PC-3 (cell line): ENCODE measurements around the gene IDH3A.

ENCODE experiments used
- CTCF ChIP-seq: fragments of 300-600 bp; sonication (generic); conservative IDR thresholded peaks from 2 replicates; pipeline ENCODE4 v1.5.1; 2017; ENCODE audit warnings: antibody characterized with exemption, low read depth, mild to moderate bottlenecking, low read length
- EZH2 ChIP-seq: fragments of 300-600 bp; sonication (generic); IDR thresholded peaks from one replicate; pipeline ENCODE4 v1.6.1; 2017; ENCODE audit warnings: antibody characterized with exemption, mild to moderate bottlenecking, low read length; ENCODE audit not compliant: unreplicated experiment
- EZH2phosphoT487 ChIP-seq: fragments of 300-600 bp; sonication (generic); IDR thresholded peaks from 2 replicates; pipeline ENCODE4 v1.6.1; 2018; ENCODE audit warnings: mild to moderate bottlenecking, antibody characterized with exemption, low read length, borderline replicate concordance

GRCh38 chr15:78111788-78112187, 37.4 kb upstream of the IDH3A start:
- no peak for TF ChIP-seq EZH2
- TF ChIP-seq CTCF = no peak
- no peak for TF ChIP-seq EZH2phosphoT487
